Ishikawa (cell line): ENCODE data around the gene ZNF423.

ENCODE experiments used
- CEBPB ChIP-seq: IDR thresholded peaks from 2 replicates; pipeline ENCODE4 v1.6.1; 2012
- CREB1 ChIP-seq: IDR thresholded peaks from 2 replicates; pipeline ENCODE4 v1.6.1; 2012; ENCODE audit warnings: low read depth
- EGR1 ChIP-seq: IDR thresholded peaks from 2 replicates; pipeline ENCODE4 v1.6.1; 2012
- EP300 ChIP-seq: IDR thresholded peaks from 2 replicates; pipeline ENCODE4 v1.6.1; 2012; ENCODE audit warnings: borderline replicate concordance
- FOXM1 ChIP-seq: IDR thresholded peaks from 2 replicates; pipeline ENCODE4 v1.6.1; 2012; ENCODE audit warnings: low read depth, borderline replicate concordance
- MAX ChIP-seq: IDR thresholded peaks from 2 replicates; pipeline ENCODE4 v1.6.1; 2012
- NFIC ChIP-seq: IDR thresholded peaks from 2 replicates; pipeline ENCODE4 v1.6.1; 2012
- RAD21 ChIP-seq: IDR thresholded peaks from 2 replicates; pipeline ENCODE4 v1.6.1; 2012; ENCODE audit warnings: low read depth
- REST ChIP-seq: IDR thresholded peaks from 2 replicates; pipeline ENCODE4 v1.6.1; 2012; ENCODE audit warnings: low read depth, mild to moderate bottlenecking
- TAF1 ChIP-seq: IDR thresholded peaks from 2 replicates; pipeline ENCODE4 v1.6.1; 2012; ENCODE audit warnings: low read depth, mild to moderate bottlenecking
- TCF12 ChIP-seq: IDR thresholded peaks from 2 replicates; pipeline ENCODE4 v1.6.1; 2012; ENCODE audit warnings: low read depth
- TEAD4 ChIP-seq: IDR thresholded peaks from 2 replicates; pipeline ENCODE4 v1.6.1; 2012
- USF1 ChIP-seq: IDR thresholded peaks from 2 replicates; pipeline ENCODE4 v1.6.1; 2012
- YY1 ChIP-seq: IDR thresholded peaks from 2 replicates; pipeline ENCODE4 v1.6.1; 2012; ENCODE audit warnings: low read depth
- ZBTB7A ChIP-seq: IDR thresholded peaks from 2 replicates; pipeline ENCODE4 v1.6.1; 2012; ENCODE audit warnings: low read depth

The ZNF423 gene

GRCh38 chr16:49734331-49734730 is 121.6 kb downstream of the ZNF423 start:
- TF ChIP-seq REST = no peak
- TF ChIP-seq USF1 = no peak
- no peak for TF ChIP-seq MAX
- TF ChIP-seq TCF12 = no peak
- TF ChIP-seq TEAD4 = no peak
- no peak for TF ChIP-seq NFIC
- TF ChIP-seq ZBTB7A = no peak
- TF ChIP-seq CREB1 = no peak
- no peak for TF ChIP-seq EGR1
- no peak for TF ChIP-seq EP300
- no peak for TF ChIP-seq RAD21
- TF ChIP-seq TAF1 = no peak
- no peak for TF ChIP-seq CEBPB
- TF ChIP-seq YY1 = no peak

- no peak for TF ChIP-seq ZBTB7A
- TF ChIP-seq CREB1 = no peak
- no peak for TF ChIP-seq RAD21
- TF ChIP-seq REST = no peak
- no peak for TF ChIP-seq YY1
- no peak for TF ChIP-seq EP300
- no peak for TF ChIP-seq CEBPB
- TF ChIP-seq TEAD4 = no peak
- TF ChIP-seq FOXM1 = no peak
- no peak for TF ChIP-seq TAF1
- TF ChIP-seq USF1 = no peak
- TF ChIP-seq NFIC = no peak
- no peak for TF ChIP-seq EGR1
- no peak for TF ChIP-seq MAX
Observed at GRCh38 chr16:49733313-49734009, 122.5 kb downstream of the ZNF423 start.

GRCh38 chr16:49731911-49732310 is 124.0 kb downstream of the ZNF423 start:
- TF ChIP-seq TCF12 (no peak), RAD21 (no peak), REST (no peak), TEAD4 (no peak), EP300 (no peak), NFIC (0 out of 2 replicates have a peak, but pooled peaks have one; percentile 18), USF1 (peak; percentile 69), TAF1 (no peak)

GRCh38 chr16:49730772-49731171 is 125.1 kb downstream of the ZNF423 start:
- TF ChIP-seq YY1 (no peak), CREB1 (no peak), NFIC (no peak), EP300 (no peak), REST (no peak), MAX (no peak), TAF1 (no peak), EGR1 (no peak), CEBPB (no peak), FOXM1 (no peak), USF1 (no peak)
